Measurements from ENCODE around the gene ZC2HC1B. TPM values are rescaled to one million over a fixed set of nuclear protein-coding genes. Genes with fewer than 3 reads are reported as not detected.

Gene ZC2HC1B
- total RNA-seq, 4 donors from 2014 or later = 1.2 TPM; not detected in 3

DNA sequence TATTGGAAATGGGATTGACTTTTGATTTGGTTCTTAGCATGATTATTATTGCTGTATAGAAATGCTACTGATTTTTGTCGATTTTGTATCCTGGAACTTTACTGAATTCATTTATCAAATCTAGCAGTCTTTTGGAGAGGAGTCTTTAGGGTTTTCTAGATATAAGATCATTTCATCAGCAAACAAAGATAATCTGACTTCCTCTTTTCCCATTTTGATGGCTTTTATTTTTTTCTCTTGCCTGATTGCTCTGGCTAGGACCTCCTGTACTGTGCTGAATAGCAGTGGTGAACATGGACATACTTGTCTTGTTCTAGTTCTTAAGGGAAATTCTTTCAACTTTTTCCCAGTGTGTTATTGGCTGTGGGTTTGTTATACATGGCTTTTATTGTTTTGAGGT is 64.6 kb downstream of the ZC2HC1B start:
- peaks cover 0 to 7% (median 0%) of the 10 kb centered on the region in 3 donors for H3K36me3 ChIP-seq
- H3K27ac ChIP-seq = no peak overlapping the region
- H3K4me3 ChIP-seq = no peak overlapping the region
- no peak for DNase-seq (ENCODE audit: low spot score in 2 of 2)
- H3K27me3 ChIP-seq = no peaks in the 10 kb centered on the region
- WGBS, 2 donors = 84 to 100% methylated on average over 1 of the region's 1 CpG
- TF ChIP-seq POLR2A (IDR thresholded peaks at IDR 0.05) = no peak
- no peak for TF ChIP-seq EP300 (IDR thresholded peaks at IDR 0.05)
- TF ChIP-seq, protein P1, sequence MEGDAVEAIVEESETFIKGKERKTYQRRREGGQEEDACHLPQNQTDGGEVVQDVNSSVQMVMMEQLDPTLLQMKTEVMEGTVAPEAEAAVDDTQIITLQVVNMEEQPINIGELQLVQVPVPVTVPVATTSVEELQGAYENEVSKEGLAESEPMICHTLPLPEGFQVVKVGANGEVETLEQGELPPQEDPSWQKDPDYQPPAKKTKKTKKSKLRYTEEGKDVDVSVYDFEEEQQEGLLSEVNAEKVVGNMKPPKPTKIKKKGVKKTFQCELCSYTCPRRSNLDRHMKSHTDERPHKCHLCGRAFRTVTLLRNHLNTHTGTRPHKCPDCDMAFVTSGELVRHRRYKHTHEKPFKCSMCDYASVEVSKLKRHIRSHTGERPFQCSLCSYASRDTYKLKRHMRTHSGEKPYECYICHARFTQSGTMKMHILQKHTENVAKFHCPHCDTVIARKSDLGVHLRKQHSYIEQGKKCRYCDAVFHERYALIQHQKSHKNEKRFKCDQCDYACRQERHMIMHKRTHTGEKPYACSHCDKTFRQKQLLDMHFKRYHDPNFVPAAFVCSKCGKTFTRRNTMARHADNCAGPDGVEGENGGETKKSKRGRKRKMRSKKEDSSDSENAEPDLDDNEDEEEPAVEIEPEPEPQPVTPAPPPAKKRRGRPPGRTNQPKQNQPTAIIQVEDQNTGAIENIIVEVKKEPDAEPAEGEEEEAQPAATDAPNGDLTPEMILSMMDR (IDR thresholded peaks at IDR 0.05) = no peak
- H3K4me1 ChIP-seq = no peaks in the 10 kb centered on the region
- peaks cover 0 to 33% (median 0%) of the 10 kb centered on the region in 4 donors for H3K9me3 ChIP-seq

DNA sequence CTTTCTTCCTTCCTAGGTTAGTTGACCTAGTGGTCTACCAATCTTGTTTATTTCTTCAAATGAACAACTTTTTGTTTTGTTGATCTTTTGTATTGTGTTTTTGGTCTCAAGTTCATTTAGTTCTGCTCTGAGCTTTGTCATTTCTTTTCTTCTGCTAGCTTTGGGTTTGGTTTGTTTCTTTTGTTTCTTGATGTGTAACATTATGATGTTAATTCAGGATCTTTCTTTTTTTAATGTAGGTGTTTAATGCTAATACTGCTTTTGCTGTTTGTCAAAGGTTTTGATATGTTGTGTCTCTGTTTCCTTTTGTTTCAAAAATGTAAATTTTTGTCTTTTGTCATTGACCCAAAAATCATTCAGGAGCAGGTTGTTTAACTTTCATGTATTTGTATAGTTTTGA is 65.7 kb downstream of the ZC2HC1B start:
- H3K27ac ChIP-seq = no peak overlapping the region
- no peak for DNase-seq (ENCODE audit: low spot score in 2 of 2)
- no peaks in the 10 kb centered on the region for H3K27me3 ChIP-seq
- H3K4me1 ChIP-seq = no peaks in the 10 kb centered on the region
- TF ChIP-seq EP300 (IDR thresholded peaks at IDR 0.05) (no peak), POLR2A (IDR thresholded peaks at IDR 0.05) (no peak)
- TF ChIP-seq, protein P1 (IDR thresholded peaks at IDR 0.05) = no peak
- H3K9me3 ChIP-seq = peaks cover 0 to 34% (median 0%) of the 10 kb centered on the region in 4 donors
- no peak overlapping the region for H3K4me3 ChIP-seq
- peaks cover 0 to 7% (median 0%) of the 10 kb centered on the region in 3 donors for H3K36me3 ChIP-seq

GRCh38 chr6:143934331-143934730 is 70.1 kb downstream of the ZC2HC1B start:
- no peak for DNase-seq (ENCODE audit: low spot score in 2 of 2)
- H3K27ac ChIP-seq = no peak overlapping the region
- TF ChIP-seq, protein P1 (IDR thresholded peaks at IDR 0.05) = no peak
- TF ChIP-seq EP300 (IDR thresholded peaks at IDR 0.05) (no peak), POLR2A (IDR thresholded peaks at IDR 0.05) (no peak)
- no peaks in the 10 kb centered on the region for H3K27me3 ChIP-seq
- H3K36me3 ChIP-seq = peaks cover 0 to 7% (median 0%) of the 10 kb centered on the region in 3 donors
- H3K9me3 ChIP-seq = peaks cover 0 to 34% (median 0%) of the 10 kb centered on the region in 4 donors
- WGBS, 2 donors = 87 to 100% methylated on average over 1 of the region's 1 CpG
- no peaks in the 10 kb centered on the region for H3K4me1 ChIP-seq
- H3K4me3 ChIP-seq = no peak overlapping the region

GRCh38 chr6:143934867-143935266 is 70.6 kb downstream of the ZC2HC1B start:
- Histone ChIP-seq H3K4me1 (no peaks in the 10 kb centered on the region), H3K4me3 (no peak overlapping the region), H3K27ac (no peak overlapping the region), H3K36me3 (peaks cover 0 to 7% (median 0%) of the 10 kb centered on the region in 3 donors), H3K9me3 (peaks cover 0 to 34% (median 0%) of the 10 kb centered on the region in 4 donors), H3K27me3 (no peaks in the 10 kb centered on the region)
- WGBS, 2 donors = 100% methylated on average over 2 to 3 of the region's 4 CpGs
- TF ChIP-seq, protein P1 (IDR thresholded peaks at IDR 0.05) = no peak
- TF ChIP-seq EP300 (IDR thresholded peaks at IDR 0.05) = no peak
- TF ChIP-seq POLR2A (IDR thresholded peaks at IDR 0.05) = no peak
- DNase-seq (ENCODE audit: low spot score in 2 of 2) = no peak

DNA sequence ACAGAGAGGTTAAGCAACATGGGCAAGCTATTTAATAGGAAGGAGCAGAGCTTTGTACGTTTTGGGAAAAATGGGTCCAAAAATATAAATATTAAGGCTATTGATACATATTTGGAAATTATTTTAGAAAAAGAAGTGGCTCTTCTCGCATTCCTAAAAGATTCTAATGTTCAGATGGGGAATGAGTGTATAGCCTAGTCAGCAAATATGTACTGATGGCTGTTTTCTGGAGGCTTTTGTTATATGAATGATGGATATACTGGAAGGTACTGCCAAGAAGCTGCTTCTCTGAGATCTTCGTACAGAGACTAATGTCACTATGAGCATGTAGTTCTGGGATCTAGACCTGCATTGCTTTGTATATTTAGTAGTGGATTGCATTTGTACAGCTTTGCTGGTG is 72.1 kb downstream of the ZC2HC1B start:
- Histone ChIP-seq H3K36me3 (peaks cover 0 to 7% (median 0%) of the 10 kb centered on the region in 3 donors), H3K9me3 (peaks cover 0 to 30% (median 0%) of the 10 kb centered on the region in 4 donors), H3K27me3 (no peaks in the 10 kb centered on the region), H3K27ac (no peak overlapping the region), H3K4me1 (no peaks in the 10 kb centered on the region), H3K4me3 (no peak overlapping the region)
- WGBS, 2 donors = 76 to 82% methylated on average over 3 of the region's 3 CpGs
- DNase-seq (ENCODE audit: low spot score in 2 of 2) = no peak
- TF ChIP-seq POLR2A (IDR thresholded peaks at IDR 0.05) (no peak), EP300 (IDR thresholded peaks at IDR 0.05) (no peak)
- TF ChIP-seq, protein P1 (IDR thresholded peaks at IDR 0.05) = no peak
